GM18526 (cell line): ENCODE measurements around the gene CAST.

Experiments used
- POLR2A ChIP-seq: IDR thresholded peaks from 3 replicates; pipeline ENCODE4 v1.6.1; 2011; ENCODE audit not compliant: insufficient read length; ENCODE audit errors: extremely low read depth

Gene CAST

DNA sequence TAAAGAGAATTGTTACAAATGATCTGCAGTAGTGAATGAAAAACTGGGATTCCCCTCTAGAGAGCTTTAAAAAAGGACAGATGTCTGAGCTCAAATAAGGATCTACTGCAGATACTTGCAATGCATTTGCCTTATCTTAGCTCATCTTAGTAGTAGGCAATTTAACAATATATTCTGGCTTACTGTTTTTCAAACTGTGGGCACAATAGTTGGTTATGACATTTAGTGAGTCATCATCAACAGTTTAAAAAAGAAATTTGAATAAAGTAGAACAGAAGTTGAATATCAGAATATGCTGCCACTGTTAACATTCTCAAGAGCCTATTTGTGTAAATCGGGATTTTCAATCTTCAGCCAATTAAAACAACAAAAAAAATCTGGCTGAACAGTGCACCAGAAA lies 6.7 kb upstream of the CAST start:
- TF ChIP-seq POLR2A = no peak

DNA sequence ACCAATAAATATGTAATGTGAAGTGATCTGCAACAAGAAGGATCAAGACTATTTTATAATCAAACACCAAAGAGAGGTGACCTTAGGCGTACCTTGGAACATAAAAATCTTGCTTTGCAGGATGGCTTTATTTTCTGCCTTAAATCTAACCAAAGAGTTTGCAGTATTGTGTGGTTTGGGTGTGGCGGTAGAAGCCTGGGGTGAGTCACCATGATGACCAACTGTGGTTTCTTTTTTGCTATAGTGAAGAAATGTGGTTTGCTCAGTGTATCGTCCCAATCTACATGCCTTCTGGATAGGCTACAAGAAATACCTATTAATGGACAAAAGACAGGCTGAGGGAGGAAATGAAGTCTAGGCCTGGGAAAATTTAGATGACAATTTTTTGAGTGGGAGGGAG lies 5.1 kb upstream of the CAST start:
- no peak for TF ChIP-seq POLR2A

DNA sequence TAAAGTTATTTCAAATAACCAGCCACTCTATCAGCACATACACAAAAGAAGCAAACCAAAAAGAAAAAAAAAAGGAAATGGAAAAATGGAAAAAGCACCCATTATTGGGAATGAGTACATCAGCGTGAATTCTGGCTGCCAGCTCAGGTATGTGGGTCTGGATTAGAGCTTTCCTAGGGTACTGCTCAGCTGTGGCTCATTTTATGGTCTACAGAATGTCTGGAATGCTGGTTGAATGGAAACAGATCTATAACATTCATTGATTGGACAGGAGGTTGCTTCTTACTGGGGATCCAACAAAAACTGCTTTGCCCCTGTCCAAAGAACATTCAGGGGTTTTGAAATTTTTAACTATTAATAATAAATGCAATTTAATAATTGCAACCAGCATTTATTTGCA lies 3.9 kb upstream of the CAST start:
- TF ChIP-seq POLR2A = no peak

DNA sequence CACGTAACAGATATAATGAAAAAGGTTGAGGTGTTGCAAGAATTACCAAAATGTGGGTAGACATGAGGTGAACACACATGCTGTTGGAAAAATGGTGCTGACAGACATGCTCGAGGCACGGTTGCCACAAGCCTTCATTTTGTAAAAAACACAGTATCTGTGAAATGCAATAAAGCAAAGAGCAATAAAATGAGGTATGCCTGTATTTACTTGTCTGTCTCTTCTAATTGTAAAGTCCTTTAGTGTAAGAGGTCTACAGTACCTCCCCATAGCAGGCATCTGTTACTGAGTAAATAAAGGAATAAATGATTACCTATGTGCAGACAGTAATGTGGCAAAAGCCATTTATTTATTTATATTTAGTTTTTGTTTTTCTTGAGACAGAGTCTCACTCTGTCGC lies 3.0 kb upstream of the CAST start:
- TF ChIP-seq POLR2A = no peak

DNA sequence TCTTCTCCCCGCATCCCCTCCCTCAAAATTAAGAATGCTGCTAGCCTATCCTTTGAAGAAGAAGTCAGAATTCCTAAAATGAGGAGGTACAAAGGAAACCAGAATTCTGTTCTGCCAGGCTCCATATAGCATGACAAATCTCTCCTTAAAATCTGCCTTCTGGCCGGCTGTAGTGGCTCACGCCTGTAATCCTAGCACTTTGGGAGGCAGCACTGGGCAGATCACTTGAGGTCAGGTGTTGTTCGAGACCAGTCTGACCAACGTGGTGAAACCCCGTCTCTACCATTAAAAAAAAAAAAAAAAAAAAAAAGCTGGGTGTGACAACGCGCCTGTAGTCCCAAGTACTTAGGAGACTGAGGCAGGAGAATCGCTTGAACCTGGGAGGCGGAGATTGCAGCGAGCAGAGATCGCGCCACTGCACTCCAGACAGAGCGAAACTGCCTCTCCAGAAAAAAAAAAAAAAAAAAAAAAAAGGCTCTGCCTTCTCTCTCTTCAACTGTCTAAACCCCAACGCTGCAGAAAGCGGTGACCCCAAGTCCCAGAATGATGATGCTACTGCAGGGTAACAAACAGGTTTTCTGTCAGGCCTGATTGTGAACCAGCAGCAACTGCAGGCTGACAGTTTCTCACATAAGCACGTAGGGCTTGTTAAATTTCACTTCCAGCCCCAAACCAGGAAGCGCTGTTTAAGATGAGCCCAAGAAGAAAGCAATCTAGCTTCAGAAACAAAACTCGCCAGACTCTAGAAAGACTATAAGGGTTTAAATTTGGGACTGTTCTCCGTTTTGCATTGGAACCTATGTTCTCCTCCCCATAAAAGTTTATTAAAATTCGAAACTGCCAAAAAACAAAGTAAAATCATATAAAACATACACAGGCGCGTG lies 963 bp upstream of the CAST start:
- TF ChIP-seq POLR2A = no peak

DNA sequence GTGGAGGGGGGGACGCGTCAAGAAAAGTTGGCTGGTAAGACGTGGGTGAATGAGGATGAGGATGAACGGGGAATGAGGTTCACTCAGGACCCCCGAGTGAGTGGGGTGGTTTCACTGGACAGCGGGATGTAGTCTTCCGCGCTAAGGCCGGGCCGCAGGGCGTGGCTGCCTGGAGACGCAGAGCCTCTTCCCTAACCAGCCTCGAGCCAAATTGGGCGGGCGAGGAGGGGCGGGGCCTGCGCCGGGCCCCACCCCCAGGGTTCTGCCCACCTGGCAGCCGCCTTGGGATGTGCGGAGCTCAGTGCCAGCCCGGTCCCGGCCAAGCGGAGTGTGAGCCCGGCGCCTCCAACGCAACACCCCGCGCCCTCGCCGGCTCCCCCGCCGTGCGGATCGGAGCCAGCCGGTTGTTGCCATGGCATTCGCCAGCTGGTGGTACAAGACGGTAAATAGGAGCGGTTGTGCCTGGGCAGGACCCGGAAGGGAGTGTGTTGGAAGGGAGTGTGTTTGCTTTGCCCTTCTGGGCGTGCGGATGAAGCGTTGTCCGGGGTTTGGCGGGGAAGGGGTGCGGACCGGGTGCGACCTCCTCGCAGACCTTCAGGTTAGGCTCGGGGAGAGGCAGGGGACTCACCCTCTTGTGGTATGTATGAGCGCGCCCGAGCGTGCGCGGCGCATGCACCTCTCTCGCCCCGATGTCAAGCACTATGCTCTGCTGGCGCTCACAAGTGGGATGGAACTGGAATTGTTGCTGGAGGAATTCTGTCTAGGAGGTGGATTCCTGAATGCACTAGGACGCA lies 746 bp downstream of the CAST start:
- peak; percentile 61 for TF ChIP-seq POLR2A

DNA sequence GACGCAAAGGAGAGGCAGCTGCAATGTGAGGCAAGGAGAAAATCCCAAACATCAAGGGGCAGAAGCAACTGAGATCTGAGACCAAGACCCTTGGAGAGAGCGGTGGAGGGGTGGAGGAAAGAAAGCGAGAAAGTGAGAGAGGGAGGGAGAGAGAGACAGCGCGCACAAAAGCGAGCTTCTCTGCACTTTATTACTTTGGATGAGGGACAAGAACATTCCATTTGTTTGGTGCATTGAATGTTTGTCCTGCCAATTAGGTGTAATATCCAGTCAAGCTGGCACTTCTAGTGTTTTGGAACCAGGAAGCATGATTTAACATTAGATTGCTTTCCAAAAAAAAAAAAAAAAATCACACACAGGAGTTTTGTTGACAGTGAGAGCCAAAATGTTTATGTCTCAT lies 1.4 kb downstream of the CAST start:
- no peak for TF ChIP-seq POLR2A

DNA sequence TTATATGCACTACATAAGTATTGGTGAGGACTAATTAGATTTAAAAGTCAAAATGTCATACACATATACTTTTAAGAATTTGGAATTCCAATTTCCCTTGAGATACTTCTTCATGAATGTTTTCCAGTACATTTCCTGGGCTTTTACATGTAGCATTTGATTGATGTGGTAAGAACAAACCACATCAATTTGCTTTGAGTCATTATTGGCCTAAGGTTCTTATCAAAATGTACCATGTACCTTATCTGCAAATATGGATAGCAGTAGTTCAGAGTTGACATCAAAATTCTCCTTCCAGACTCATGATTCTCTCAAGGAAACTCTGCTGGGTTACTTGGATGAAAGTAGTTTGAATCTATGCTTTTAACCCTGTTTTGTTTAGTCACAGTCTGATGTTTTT lies 2.5 kb downstream of the CAST start:
- no peak for TF ChIP-seq POLR2A

DNA sequence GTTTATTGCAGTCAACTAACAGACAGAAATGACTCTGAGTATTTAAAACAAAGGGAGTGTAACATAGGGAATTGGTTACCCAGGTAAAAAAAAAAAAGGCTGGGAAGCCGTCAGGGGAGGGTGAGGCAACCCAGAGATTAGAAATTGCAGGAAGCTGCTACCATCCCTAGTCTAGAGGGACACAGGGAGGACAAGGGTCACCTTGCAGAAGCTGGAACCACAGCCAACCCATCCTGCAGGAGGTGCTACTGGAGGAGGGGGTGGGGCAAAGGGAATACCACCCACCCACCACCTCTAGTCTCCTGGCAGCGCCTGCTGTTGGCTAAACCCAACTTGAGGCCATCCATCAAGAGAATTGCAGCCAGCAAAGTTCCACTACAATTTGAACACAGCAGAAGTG lies 6.5 kb downstream of the CAST start:
- no peak for TF ChIP-seq POLR2A

DNA sequence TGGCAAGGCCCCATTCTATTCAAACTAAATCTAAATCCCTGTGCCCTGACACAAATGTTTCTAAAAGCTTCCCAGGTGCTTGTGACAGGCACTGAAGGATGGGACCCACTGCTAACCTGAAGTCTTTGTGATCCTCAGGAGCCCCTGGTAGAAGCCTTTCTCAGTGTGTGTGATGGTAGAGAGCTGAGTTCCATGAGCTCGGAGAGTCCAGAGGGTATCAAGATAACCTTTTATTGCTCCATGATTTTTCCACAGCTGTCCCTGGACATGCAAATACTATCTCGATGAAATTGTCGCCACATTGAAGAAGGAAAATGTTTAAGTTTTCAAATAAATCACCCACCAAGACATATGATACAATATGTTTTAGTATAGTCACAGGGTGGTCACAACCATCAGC lies 7.7 kb downstream of the CAST start:
- no peak for TF ChIP-seq POLR2A

DNA sequence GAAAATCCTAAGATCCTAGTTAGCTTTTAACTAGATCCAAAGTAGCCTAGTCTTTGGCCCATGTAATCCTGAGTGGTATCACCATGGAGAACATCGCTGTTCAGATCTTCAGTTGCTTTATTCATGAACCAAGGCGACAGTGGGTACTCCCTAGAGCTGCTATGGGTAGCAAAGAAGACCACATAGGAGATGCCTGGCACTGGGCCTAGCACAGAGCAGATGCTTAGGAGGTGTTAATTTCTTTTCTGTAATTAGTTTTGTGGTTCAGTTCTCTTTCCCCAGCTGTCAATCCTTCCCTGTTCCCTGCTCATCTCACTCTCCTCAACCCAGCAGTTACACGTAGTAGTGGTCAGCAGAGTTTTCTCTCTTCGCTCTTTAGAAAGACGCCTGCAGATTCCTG lies 9.3 kb downstream of the CAST start:
- TF ChIP-seq POLR2A = no peak

DNA sequence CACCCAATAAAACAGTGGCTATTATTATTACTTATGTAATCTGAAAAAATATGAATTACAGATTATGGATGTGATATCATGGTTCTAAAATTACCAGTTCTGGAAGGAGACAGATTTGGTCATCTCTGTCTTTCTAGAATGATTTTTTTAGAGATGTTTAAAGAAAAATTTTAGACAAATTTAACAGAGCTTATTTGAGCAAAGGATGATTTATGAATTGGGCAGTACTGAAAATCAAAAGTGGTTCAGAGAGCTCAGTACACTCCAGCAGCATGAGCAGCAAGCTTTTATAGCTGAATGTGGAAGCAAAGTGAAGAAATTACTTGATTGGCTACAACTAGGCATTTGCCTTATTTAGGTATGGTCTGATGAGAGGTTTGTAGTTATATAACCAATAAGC lies 11.0 kb downstream of the CAST start:
- no peak for TF ChIP-seq POLR2A

DNA sequence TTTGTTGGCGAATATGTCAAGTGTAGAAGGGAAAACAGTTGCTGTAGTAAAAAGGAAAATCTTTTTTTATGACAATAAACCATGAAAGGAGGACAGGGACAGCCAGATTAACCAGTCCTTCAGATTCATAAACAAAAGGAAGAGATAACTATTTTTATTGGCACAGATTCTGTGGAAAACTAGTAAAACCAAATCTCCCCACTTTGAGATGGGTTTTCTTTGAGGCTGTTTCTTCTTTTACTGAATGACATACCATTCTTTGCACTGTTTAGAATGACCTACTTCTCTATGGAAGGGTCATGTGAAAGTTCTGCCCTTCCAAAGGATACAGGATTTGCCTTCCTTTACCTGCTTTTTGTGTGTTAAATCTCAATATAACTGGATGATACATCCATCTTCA lies 13.7 kb downstream of the CAST start:
- TF ChIP-seq POLR2A = no peak

DNA sequence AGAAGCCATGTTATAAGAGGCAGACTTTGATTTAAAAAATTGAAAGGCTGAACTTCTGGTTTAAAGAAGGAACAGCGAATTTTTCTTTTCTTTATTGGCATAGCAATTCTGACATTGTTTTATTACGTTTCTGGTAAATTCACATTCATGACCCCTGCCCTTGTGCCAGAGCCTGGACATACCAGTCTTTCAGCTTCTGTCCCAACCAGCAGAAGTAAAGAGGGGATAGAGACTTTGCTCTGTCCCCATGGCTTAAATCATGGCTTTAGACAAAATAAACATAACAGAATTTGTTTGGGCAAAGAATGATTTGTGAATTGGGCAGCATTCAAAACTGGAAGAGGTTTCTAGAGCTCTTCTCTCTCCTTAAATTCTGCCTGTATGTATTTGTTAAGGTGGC lies 15.3 kb downstream of the CAST start:
- TF ChIP-seq POLR2A = no peak

DNA sequence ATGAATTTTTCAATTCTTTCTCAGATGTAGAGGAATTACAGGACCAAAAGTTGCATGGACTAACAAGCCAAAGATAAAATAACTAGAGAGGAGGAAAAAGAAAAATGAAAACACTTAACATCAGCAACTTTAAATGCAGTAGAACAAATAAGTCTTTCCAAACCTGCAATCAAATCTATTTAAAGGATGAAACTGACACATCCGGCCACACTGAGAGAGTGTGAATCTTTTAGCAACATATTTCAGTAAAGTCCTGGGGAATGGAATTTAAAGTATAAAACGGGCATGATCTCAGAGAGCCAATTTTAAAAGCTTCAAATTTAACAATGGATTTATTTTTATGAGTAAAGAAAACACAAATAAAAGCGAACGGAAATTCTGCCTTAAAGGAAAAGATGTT lies 17.1 kb downstream of the CAST start:
- no peak for TF ChIP-seq POLR2A

DNA sequence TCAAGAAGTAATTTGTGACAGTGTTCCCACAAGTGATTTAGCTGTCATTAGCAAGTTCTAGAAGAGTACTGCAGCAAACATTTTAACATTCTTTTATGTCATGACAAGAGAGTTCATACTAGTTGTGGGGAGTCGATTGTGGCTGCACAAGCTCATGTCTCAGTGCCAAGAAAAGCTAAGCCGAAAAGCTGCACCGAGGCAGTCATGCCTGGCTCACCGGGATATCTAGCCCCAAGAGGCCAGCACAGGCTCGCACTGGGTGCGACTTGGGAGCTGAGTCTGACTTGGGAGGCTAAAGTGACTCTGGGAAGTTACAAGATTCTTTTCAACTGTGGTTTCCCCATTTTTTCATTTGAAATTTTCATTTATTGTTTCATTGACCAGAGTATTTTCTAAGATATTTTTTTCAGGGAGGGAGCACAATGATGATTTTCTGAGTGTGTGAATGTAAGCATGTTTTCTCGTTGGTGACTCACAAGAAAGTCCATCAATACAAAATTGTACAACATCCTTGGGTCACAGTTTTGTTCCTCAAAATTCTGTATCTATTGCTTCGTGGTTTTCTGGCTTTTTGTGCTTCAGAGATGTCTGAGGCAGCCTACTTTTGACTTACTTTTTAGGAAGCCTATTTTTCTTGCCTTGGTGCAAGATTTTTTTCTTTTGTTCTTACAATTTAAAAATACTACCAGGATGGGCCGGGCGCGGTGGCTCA lies 18.7 kb downstream of the CAST start:
- TF ChIP-seq POLR2A = no peak

DNA sequence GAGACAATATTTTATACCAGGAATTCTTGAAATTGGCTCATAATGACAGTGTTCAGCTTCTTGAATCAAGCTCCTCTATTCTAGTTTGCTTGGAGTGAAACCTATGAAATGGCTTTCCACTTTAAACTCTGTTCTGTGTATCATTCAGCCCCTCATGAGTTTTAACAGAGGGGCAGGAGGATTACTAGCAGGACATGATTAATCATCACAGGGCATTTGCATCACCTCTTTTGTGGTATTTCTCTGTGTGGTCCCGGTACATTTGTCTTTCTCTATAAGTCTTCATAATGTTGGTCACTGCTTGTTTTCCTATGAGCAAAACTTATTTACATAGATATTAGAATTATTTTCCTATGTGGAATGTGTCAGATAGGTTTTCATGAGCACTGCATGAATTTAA lies 21.2 kb downstream of the CAST start:
- TF ChIP-seq POLR2A = no peak

DNA sequence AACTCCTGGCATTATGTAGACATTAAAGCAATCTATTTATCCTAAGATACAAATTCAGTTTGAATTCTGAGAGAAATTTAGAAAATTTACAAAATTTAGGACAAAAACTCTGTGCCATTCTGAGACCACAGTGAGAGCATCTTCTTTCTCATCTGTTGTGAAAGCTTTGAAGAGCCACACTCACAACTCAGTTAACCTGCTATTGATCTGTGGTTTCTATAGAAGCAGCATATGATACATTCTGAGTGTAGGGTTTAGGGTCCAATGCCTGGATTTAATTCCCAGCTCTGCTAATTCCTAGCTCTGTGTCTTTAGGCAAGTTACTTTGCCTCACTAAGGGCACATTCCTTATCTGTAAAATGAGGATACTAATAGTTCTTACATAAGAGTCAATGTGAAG lies 21.6 kb downstream of the CAST start:
- TF ChIP-seq POLR2A = no peak
